Progenitor cell of endocrine pancreas (in vitro differentiated cells): ENCODE measurements around the gene SHMT1. TPM values are rescaled to one million over a fixed set of nuclear protein-coding genes. Genes with fewer than 3 reads are reported as not detected.
"Not testable (repeated sequence)": the region's sequence is repeated elsewhere in the genome, so short reads cannot be mapped to it uniquely, and the experiment has no call there.

Experiments
- DNase-seq: peaks from one replicate; pipeline ENCODE4 v3.0.0; 2021; ENCODE audit warnings: low spot score; ENCODE audit not compliant: unreplicated experiment
- H3K27ac Mint-ChIP-seq: 2 replicates; pipeline ENCODE4 v1.8.0; 2021; ENCODE audit warnings: mild to moderate bottlenecking, moderate library complexity, mixed read lengths
- H3K27me3 Mint-ChIP-seq: 2 replicates; pipeline ENCODE4 v1.8.0; 2021; ENCODE audit warnings: mixed read lengths
- H3K36me3 Mint-ChIP-seq: 2 replicates; pipeline ENCODE4 v1.8.0; 2022; ENCODE audit warnings: mixed read lengths; ENCODE audit not compliant: insufficient read depth
- H3K4me1 Mint-ChIP-seq: 2 replicates; pipeline ENCODE4 v1.8.0; 2021; ENCODE audit warnings: low read depth, mixed read lengths
- H3K4me3 Mint-ChIP-seq: 2 replicates; pipeline ENCODE4 v1.8.0; 2021; ENCODE audit warnings: low read depth, mild to moderate bottlenecking, moderate library complexity, mixed read lengths
- H3K9me3 Mint-ChIP-seq: 2 replicates; pipeline ENCODE4 v1.8.0; 2021; ENCODE audit warnings: low read depth, mixed read lengths
- CTCF ChIP-seq: fragments of 200-600 bp; sonication (generic); IDR thresholded peaks from one replicate; pipeline ENCODE4 v1.5.0; 2021; ENCODE audit warnings: antibody characterized with exemption, mild to moderate bottlenecking; ENCODE audit not compliant: unreplicated experiment
- total RNA-seq: library from RNA; stranded (reverse); gene quantifications from 2 replicates; pipeline ENCODE4 v1.2.1, GENCODE V29; 2021

Gene SHMT1
- total RNA-seq, 1 donor from 2014 or later = 36.1 TPM

DNA sequence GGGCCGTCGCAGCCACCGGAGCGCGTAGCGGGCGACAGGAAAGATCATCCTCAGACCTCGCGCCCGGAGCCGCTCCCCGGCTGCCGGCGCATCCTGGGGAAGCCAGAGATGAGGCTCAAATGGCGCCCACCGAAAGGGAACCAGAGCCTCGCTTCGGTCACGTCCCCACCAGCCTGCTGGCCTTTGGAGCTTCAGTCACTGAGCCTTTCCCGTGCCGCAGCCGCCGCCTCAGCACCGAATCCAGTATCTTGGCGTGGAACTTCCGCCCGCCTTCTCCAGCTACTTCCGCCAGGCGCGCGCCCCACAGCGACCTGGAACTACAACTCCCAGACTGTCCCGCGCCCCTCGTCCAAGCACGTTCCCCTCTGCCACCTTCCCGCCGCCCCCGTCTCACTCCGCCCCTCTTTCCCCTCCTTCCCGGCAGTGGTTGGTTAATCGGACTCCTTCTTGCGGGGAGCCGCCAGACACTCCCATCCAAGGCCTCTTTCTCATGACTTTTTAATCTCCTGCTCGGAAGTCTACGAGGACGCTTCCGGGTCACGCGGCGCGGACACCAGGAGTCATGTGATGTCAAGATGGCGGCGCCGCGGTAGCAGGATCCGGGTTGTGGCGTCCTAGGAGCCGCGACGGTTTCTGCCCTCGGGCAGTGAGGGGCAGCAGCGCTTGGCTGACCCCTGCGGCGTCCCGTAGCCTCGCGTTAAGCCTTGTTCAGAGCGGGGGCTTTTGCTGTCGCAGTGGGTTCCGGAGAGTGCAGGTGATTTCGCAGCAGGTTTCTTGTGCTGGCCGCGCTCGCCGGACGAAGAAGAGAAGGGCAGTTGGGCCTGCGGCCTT is 48.4 kb downstream of the SHMT1 start, which contains the start of the genes SMCR8 and TOP3A:
Gene SMCR8, plus strand, starts transcription at position 563 of the 831 bp plus-strand sequence. CDS start 497 bp downstream, outside the sequence.
Gene TOP3A, minus strand, starts transcription at position 264 of the 831 bp plus-strand sequence. Its CDS starts 216 bp downstream, at position 48.
- Mint-ChIP-seq H3K4me1 (peaks cover 38% of the 10 kb centered on the region), H3K4me3 (peak within 1 kb of the TSS; percentile 100), H3K27me3 (no peaks in the 10 kb centered on the region), H3K27ac (peak within 1 kb of the TSS; percentile 100), H3K36me3 (peaks cover 10% of the 10 kb centered on the region), H3K9me3 (no peaks in the 10 kb centered on the region)
- peak; percentile 87 for DNase-seq
- no peak for TF ChIP-seq CTCF

GRCh38 chr17:18314059-18314730 is 49.2 kb downstream of the SHMT1 start:
- Mint-ChIP-seq H3K36me3 (peaks cover 10% of the 10 kb centered on the region), H3K27ac (peak overlapping the region; percentile 100)
- DNase-seq = no peak

DNA sequence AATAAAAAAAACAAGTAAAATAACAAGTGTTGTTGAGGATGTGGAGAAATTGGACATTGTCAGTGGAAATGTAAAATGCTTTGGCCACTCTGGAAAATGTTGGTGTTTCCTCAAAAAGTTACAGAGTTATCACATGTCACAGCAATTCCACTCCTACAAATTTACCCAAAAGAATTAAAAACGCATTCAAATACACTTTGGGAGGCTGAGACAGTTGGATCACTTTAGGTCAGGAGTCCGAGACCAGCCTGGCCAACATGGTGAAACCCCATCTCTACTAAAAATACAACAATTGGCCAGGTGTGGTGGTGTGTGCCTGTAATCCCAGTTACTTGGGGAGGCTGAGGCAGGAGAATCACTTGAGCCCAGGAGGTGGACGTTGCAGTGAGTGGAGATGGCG is 54.1 kb downstream of the SHMT1 start:
- TF ChIP-seq CTCF = no peak
- no peaks in the 10 kb centered on the region for H3K9me3 Mint-ChIP-seq
- no peaks in the 10 kb centered on the region for H3K27me3 Mint-ChIP-seq
- no peak overlapping the region for H3K4me3 Mint-ChIP-seq
- no peak for DNase-seq
- H3K27ac Mint-ChIP-seq = no peak overlapping the region
- H3K36me3 Mint-ChIP-seq = peaks cover 17% of the 10 kb centered on the region
- H3K4me1 Mint-ChIP-seq = peaks cover 13% of the 10 kb centered on the region

More at GRCh38 chr17:18314059-18314730, 49.2 kb downstream of the SHMT1 start:
- peaks cover 33% of the 10 kb centered on the region for H3K4me1 Mint-ChIP-seq
- H3K27me3 Mint-ChIP-seq = no peaks in the 10 kb centered on the region
- no peaks in the 10 kb centered on the region for H3K9me3 Mint-ChIP-seq
- H3K4me3 Mint-ChIP-seq = peak overlapping the region; percentile 100
- no peak for TF ChIP-seq CTCF

GRCh38 chr17:18303206-18303605 is 60.1 kb downstream of the SHMT1 start:
- DNase-seq, H3K27me3 Mint-ChIP-seq, H3K4me1 Mint-ChIP-seq, H3K4me3 Mint-ChIP-seq, H3K9me3 Mint-ChIP-seq, H3K27ac Mint-ChIP-seq: not testable (repeated sequence)
- peaks cover 31% of the 10 kb centered on the region for H3K36me3 Mint-ChIP-seq

DNA sequence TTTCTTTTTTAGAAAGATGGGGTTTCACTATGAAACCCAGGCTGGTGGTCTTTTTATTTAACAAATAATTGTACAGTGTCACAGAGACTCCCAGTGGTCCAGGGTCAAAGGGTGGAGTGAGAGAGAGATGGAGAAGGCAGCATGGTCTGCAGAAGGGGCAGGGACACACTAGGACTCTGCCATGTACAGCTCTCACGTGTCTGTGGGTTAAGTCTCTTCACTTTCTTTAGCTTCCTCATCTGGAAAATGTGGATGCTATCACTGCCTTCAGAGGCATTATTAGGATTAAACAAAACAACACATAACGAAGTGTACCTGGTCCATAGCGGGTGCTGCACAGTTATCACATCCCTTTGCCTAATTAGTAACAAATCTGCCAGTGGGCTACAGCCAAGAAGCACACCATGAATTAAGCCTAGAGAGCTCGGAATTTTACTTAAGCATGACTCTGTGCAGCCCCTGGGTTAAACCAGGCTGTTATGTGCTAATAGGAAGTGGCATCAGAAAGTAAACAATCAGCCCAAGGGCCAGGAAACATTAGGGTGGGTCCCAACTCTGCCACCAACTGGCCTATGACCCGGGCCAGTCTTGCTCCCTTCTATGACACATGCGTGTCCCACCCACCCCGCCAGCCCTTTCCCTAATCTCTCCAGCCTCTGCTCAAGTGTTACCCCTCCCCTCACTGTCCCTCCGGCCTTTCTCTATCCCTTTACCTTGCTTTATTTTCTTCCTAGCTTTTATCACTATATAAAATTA is 62.4 kb downstream of the SHMT1 start:
- Mint-ChIP-seq H3K4me3 (no peak overlapping the region), H3K4me1 (no peaks in the 10 kb centered on the region), H3K27ac (no peak overlapping the region), H3K27me3 (no peaks in the 10 kb centered on the region), H3K9me3 (no peaks in the 10 kb centered on the region), H3K36me3 (peaks cover 26% of the 10 kb centered on the region)
- no peak for DNase-seq
- TF ChIP-seq CTCF = no peak

DNA sequence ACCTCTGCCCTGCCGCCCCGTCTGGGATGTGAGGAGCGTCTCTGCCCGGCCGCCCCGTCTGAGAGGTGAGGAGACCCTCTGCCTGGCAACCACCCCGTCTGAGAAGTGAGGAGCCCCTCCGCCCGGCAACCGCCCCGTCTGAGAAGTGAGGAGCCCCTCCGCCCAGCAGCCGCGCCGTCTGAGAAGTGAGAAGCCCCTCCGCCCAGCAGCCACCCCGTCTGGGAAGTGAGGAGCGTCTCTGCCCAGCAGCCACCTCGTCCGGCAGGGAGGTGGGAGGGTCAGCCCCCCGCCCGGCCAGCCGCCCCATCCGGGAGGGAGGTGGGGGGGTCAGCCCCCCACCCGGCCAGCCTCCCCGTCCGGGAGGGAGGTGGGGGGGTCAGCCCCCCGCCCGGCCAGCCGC is 65.3 kb downstream of the SHMT1 start:
- H3K27me3 Mint-ChIP-seq, H3K4me3 Mint-ChIP-seq, DNase-seq, H3K27ac Mint-ChIP-seq, H3K4me1 Mint-ChIP-seq, H3K9me3 Mint-ChIP-seq: not testable (repeated sequence)
- H3K36me3 Mint-ChIP-seq = peaks cover 30% of the 10 kb centered on the region
